Fibroblast of skin of left biceps (primary cell): ENCODE measurements around the gene LAPTM4A.
"Not testable (repeated sequence)": the region's sequence is repeated elsewhere in the genome, so short reads cannot be mapped to it uniquely, and the experiment has no call there.

Experiments used
- DNase-seq, 2 experiments: peaks; one replicate each; pipeline ENCODE4 v3.0.0-alpha.2; 2013; ENCODE audit warnings: low read depth in 2 of 2

LAPTM4A gene

DNA sequence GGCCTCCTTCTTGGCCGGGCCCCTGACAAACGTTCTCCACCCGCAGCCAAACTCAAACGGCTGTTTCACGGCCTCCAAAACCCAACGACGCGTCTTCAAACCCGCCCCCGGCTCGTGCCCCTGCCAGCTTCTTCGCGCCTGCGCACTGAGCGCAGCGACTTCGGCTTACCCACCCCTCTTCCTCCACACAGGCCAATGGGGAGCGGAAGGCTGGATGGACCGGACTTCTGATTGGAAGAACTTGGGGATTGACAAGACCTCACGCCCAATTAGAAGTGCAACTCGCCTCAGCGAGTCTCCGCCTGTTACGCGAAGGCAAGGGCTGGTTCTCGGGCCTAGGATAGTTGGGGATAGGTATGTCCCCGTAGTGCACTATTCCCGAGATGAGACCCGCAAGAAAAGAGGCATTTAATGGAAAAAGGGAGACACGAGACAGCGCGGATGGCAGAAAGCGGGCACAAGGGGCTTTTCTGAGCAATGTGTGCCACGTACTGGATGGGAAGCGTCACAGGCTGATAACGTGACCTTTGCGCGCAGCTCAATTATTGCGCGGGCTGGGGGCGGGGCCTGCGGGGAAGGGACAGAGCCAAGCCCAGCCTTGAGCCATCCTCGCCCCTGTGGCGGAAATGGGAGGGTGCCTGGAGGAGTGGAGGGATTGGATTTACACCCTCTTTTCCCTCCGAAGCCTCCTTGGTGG, at the start of gene LAPTM4A:
LAPTM4A (minus strand) TSS at position 97 of the 697 bp plus-strand sequence. CDS start 108 bp downstream, outside the sequence.
- DNase-seq: peak; percentile 100

- DNase-seq: no peak
These were observed 49.3 kb upstream of the LAPTM4A start for GRCh38 chr2:20100711-20101110.

- DNase-seq: no peak
These were observed 48.4 kb upstream of the LAPTM4A start for GRCh38 chr2:20099780-20100179.

DNA sequence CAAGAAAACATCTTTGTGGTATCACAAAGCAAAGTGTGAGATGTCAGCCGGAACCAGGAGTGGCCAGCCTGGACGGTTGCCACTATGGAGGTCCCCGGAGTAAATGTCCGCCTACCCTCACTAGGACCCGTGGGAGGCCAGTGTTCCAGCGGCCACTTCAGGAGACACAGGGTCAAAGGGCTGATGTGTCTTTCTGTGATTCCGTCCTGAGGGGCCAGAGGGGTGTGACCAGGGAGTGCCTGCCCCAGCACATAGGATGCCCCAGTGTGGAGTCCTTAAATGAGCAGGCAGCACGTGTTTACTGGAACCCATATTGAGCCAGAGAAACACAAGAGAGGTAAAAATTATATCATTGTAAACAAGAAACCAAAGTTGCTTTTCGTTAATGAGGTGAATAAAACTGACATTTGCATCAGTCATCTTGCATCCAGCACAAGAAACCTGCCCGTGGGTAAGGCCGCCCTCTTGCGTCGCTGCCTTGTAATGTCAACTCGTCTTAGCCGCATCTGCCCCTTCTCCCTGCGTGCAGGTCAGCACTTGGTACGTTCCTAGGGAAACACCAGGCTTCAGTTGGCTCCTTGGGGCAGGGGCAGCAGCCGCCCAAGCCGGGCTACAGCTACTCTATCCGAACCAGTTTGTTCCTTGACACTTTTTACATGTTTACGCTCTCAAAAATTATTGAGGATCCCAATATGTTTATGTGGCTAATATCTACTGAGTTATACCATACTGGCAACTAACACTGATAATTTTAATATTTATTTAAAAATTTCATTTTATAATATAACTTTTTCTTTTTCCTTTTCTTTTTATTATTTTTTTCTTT, 46.7 kb upstream of the LAPTM4A start:
- DNase-seq: peak; percentile 51 to 53

DNA sequence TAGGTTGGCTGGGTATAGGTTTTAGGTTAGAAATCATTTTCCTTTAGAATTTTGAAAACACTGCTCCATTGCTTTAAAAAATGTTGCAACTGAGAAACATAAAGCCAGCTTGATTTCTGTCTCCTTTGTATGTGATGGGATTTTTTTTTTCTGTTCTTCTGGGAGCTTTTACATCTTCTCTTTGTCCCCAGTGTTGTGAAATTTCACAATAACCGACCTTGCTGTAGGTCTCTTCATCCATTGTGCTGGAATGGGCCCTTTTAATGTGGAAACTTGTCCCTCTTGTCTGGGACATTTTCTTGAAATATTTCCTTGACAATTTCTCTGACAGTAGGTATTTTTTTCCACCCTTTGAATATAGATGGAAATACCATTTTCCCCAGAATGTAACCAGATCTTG, 44.0 kb upstream of the LAPTM4A start:
- no peak for DNase-seq

DNA sequence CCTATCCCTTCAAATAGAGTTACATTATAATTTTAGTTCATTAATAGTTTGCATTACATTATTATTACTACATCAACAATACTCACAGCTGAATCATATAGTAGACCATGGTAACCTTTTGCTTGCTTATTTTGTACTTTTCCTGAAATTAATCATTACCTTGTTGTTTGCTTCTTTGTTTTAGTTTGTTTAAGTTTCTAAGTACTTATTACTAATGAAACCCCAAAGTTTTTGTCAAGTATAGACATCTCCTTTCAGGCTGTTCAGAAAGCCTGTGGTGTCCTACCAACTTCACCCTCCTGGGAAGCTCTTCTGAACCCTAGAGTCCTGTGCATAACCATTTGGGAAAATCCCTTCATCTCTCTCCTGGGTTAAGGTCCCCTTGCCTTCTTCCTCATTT, 43.5 kb upstream of the LAPTM4A start:
- DNase-seq: no peak

DNA sequence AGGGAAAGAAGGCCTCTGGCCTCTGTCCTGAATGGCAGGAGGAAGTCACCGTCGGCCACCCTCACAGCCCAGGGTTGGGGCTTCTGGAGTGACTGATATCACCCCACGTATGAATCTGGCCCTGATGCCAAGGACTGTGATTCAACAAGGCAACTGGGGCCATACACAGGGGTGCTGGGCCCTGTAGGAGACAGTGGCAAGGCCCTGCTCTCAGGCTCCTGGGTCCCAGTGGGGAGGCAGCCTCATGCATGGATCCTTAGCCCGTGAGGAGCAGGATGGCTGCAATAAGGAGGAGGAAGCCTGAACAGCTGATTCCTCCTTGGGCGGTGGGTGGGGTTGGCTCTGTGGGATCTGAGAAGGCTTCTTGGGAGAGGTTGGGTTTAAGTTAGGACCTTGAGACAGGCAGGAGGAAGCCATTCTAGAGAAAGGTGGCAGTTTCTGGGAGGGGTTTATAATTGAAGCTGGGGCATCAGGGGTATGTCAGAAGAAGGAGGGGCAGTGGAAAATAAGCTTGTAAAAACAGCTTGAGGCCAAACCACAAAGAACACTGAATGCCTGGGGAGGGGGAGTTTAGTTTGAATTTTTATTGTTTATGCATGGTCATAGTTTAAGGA, 42.8 kb upstream of the LAPTM4A start:
- DNase-seq: no peak

DNA sequence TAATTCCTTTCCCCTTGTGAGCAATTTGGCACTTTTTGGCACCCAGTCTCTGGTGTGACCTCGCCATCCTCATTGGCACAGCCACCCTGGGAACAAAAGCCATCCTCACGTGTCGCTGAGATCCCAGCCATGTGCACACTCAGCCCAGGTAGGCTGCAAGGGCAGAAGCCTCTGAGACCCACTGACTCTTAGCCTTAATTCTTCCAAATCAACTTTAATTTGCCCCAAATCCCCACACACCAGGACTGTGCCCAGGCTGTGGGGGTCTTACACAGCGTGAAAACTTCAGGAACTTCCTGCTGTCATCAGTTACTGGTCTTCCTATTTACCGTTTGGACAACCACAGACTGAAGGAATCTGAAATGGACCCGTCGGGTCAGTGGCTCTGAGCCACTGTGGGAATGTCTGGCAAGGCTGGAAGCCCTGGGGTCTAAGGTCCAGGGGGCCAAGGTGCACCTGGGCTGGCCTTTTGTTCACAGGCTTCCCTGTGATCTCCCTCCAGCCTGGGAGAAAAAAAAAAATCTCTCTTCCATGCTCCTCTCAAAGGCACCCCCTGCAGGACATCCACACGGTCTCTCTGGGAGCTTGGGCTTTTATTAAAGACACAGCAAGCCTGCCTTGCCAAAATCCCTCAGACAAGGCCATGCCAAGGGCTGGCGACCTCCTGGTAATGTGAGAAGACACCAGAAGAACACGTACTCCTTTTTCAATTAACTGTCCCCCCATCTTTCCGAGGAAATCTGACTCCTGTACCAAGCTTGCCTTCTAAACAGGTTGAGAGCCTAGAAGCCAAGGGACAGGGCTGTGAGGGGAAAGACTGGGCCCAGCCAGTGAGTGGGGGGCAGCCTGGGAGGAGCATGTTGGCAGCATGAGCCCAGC, 42.1 kb upstream of the LAPTM4A start:
- peak; percentile 47 to 52 for DNase-seq

GRCh38 chr2:20092901-20093235, 41.4 kb upstream of the LAPTM4A start:
- no peak for DNase-seq

DNA sequence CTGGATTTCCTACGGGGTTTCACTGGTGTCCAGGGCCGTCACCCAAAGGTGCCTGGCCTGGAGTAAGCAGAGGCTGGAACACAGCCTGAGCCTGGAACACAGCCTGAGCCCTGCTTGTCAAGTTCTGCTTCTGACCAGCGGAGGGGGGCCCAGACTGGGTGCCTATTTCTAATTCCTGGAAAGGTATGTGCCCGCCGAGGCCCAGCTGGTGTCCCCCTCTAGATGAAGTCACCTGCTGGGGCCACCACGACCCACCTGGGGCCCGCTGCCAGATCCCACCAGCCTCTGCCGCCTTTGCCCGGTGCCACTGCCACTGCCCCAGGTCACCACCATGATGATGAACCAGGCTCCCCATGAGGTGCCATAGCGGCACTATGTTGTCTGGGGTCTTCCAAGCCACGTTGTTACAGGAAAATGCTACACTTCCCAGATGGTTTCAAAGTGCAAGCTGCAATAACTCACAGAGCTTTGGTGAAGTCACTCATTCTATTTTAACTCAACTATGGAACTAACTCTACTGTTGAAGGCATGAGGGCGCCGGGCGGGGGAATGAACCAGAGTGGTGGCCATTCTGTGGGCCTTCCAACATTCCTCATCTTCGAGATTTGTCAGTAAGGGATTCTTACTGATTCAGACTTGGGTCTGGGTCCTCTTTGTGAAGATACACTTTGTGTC, 40.9 kb upstream of the LAPTM4A start:
- DNase-seq: no peak

GRCh38 chr2:20091305-20091991, 40.0 kb upstream of the LAPTM4A start:
- DNase-seq: peak; percentile 94

GRCh38 chr2:20089715-20090464, 38.5 kb upstream of the LAPTM4A start:
- DNase-seq: no peak

DNA sequence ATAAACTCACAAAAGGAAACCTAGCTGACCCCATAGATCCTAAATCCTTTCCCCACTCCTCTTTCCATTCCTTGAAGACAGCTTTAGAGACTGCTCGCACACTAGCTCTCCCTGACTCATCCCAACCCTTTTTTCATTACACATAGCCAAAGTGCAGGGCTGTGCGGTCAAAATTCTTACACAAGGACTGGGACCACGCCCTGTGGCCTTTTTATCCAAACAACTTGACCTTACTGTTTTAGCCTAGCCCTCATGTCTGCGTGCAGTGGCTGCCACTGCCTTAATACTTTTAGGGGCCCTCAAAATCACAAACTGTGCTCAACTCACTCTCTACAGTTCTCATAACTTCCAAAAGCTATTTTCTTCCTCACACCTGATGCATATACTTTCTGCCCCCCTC, 34.5 kb upstream of the LAPTM4A start:
- not testable (repeated sequence) for DNase-seq

- DNase-seq: not testable (repeated sequence)
These were observed 31.4 kb upstream of the LAPTM4A start for GRCh38 chr2:20082812-20083211.

- no peak for DNase-seq
These were observed 30.4 kb upstream of the LAPTM4A start for GRCh38 chr2:20081841-20082240.

- DNase-seq: no peak
These were observed 29.5 kb upstream of the LAPTM4A start for GRCh38 chr2:20080839-20081415.

DNA sequence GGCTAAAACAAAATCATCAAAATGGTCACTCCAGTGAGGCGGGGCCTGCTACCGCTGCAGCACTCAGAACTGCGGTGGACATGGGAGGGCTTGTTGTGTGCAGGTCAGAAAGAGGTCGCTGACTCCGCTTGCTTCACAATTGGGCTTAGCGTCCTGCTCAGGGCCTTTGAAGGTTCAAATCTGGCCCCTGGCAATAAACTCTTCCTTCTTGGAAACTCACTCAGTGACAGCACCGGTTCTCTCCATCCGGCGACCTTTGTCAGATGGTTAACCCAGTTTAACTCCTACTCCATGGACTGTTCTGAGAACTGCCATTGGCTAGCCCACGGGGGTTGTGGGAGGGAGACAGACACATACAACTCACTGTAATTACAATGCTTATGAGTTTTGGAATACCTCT, 29.0 kb upstream of the LAPTM4A start:
- DNase-seq: no peak

DNA sequence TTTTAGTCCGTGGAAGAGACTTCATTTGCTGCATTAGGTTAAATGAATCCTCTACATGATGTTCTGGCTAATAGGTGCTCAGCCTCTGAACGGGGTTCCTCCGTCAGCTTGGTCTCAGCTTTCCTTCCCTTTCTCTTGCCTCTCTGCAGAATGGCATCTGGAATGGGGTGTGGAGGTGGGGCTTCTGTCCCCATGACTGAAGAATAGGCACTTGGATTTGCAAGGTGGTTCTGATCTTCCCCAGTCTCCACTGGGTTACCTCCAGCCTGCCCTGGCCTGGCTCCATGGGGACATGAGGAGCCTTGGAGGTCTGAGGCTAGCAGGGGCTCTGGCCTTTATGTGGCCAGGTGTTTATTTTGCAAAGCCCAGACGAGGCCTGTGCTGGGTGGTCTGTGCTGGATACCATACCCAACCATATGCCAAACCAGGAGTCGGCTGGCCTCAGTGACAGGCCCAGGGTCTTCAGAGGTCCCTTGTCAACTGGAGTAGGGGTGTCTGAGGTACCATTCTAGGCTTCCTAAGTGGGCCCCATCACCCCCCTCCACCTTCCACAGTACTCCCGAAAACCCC, 28.2 kb upstream of the LAPTM4A start:
- DNase-seq: no peak

GRCh38 chr2:20077411-20077940, 26.0 kb upstream of the LAPTM4A start:
- DNase-seq: no peak
